COLO668 (cell line): ENCODE results near the gene RGS5.
"Not testable (repeated sequence)": the region's sequence is repeated elsewhere in the genome, so short reads cannot be mapped to it uniquely, and the experiment has no call there.

Source experiments
- DNase-seq: peaks from one replicate; lab custom pipeline; 2025; ENCODE audit not compliant: unreplicated experiment; lab: John Stamatoyannopoulos, UW

The RGS5 gene, protein sequence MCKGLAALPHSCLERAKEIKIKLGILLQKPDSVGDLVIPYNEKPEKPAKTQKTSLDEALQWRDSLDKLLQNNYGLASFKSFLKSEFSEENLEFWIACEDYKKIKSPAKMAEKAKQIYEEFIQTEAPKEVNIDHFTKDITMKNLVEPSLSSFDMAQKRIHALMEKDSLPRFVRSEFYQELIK

DNA sequence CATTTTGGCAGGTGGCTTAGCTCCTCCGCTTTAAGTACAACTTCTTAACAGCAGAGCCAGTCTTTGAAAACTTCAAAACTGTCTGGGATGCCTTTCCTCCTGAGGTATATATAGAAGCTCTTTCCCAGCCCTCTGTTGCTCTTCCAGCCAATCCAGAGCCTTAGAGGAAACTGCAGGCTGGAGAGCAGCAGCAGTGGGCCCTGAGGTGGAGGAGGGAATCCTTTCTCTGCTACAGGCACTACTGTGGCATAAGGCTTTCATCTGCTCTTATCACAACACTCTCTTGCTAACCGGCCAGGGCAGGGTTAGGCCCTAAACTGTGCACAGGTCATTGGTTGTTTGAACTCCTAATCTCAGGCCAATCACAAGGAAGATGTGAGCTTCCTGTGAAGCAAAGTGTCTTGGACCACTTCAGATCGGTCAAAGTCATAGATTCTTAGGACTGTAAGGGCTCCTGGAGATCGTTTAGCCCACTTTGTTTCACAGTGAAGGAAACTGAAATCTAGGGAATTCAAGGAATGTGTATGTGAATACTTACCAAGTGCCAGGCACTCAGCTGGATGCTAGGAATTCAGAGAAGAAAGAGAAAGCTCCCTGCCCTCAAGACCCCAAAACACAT is at the start of gene RGS5:
TSS of gene RGS5 (minus strand) at position 84 of the 619 bp plus-strand sequence. CDS start at position 3, 81 bp downstream.
- DNase-seq, result no peak

DNA sequence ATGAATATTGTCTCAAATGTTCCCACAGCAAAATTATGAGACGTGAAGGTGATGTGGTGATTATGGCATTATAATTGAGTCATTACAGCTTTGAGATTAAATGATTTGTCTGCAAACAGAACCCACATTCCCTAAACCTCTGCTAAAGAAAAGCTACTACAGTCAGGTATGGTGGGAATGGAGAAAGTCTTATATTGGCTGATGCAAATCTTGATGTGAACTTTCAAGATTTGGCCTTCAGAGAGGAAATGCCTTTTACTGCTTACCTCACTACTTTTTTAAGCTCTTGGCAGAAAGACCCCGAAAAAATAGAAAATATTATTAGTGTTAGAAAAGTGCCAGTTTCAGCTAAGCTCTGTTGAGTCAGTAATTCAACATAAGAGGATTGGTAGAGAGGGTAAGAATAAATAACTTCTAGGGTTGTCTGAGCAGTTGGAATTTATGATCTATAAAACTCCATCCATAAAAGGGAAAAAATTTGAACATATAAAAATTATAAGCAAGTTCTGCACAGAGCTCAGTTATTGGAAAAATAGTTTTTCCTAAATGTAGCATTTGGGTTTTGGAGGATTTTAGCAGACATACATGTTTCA is 47.8 kb upstream of the RGS5 start:
- no peak for DNase-seq

DNA sequence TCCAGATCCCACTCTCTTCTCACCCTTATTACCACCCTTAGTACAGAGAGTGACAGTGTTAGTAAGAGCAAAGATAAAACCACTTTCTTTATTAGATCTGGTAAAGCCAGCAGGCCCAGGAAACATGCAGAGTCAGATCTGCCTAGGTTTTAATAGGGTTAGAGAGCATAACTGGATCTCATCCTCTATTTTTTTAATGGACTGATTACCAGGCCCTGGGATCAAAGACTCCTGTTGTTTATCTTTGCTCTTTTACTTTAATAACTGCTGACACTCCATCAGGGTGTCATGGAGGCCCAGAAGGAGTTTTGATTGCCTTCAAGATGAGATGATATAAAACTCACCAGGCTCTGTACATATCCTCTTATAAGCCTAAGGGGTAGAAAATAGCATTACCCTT is 45.3 kb upstream of the RGS5 start:
- no peak for DNase-seq

DNA sequence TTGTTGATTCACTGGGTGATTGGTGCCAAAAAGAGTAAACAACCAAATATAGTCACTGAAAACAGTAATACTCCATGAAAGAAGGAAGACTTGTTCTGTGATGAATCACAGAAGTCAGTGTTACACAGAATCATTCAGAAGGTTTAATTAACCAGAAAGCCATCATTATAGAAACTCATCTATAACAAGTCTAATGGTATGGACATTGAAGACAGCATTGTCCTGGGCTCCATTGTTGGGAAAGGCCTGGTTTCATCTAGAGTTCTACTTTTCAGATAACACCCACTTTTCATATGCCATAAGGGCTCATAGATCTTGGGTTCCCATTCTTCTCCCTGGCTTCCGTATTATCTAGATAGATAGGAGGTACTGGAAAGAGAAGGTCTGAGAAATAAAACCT is 41.9 kb upstream of the RGS5 start:
- not testable (repeated sequence) for DNase-seq

DNA sequence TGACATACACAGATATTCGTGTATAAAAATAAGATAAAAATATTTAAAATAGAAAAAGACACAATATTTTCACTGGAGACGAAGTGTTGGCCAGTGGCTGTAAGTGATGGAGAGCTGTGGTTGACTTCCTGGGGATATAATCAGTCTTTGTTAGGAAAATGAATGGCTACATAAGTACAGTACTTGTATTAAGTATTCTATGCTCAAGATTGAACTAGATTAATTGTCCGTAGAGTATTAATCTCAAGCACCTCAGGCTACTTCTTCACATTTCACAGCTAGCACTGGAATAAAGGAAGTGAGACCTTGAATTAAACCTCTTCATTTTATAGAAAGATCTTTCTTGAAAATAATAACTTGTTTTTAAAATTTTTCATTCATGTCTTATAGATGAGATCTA is 39.0 kb upstream of the RGS5 start:
- DNase-seq, result no peak

DNA sequence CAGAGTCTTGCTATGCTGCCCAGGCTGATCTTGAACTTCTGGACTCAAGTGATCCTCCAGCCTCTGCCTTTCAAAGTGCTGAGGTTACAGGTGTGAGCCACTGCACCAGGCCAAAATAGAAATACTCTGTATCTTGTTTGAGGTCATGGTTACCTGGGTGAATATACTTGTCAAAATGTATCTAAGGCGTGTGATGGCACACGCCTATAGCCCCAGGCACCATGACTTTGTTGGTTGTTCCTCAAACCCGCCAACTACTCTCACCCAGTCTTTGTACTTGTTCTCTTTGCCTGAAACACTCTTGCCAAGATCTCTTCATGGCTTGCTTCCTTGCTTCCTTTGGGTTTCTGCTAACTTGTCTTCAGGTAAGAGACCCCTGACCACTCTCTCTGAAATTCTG is 38.0 kb upstream of the RGS5 start:
- DNase-seq, result no peak

DNA sequence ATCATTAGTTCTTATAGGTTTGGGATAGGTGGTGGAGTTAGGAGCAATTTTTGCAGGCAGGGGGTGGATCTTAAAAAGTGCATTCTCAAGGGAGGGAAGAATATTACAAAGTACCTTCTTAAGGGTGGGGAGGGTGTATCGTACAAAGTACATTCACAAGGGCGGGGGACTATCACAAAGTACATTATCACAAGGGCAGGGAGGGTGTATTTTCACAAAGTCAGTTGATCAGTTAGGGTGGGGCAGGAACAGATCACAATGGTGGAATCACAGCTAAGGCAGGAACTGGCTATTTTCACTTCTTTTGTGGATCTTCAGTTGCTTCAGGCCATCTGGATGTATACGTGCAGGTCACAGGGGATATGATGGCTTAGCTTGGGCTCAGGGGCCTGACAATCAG is 30.9 kb upstream of the RGS5 start:
- not testable (repeated sequence) for DNase-seq

DNA sequence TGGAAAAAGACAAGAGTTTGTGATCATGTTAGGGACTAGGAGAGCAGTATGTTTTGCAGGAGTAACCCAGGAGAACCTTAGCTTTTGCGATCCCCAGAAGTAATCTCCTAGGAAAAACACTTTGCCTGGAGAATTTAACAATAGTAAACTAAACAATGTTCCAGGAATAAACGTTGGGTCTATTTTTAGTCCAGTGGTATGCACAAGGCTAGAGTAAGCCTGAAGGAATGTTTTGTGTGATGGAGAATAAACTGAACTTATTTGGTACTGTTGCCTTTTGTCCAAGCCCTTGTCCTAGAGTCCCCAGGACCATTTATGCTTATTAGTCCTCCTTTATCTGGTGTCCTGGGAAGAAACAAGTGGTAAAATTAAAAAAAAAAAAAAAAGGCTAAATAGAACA is 28.7 kb upstream of the RGS5 start:
- no peak for DNase-seq

DNA sequence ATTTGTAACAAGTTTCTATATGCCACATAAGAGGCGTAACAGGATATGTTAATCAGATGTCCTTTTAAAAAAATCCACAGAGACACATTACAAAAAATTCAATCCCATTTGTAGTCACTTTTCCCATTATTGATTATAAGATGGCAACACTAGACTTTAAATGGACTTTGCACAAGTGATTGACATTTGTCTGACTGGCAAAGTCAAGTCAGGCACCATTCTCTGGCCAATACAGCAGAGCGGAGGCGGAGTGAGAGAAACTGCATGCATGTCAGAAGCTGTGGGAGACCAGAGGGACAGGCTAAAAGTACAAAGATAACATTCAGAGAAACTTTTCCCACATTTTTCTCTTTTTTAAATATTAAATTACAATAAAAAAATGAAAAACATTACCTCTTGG is 28.1 kb upstream of the RGS5 start:
- DNase-seq, result no peak

DNA sequence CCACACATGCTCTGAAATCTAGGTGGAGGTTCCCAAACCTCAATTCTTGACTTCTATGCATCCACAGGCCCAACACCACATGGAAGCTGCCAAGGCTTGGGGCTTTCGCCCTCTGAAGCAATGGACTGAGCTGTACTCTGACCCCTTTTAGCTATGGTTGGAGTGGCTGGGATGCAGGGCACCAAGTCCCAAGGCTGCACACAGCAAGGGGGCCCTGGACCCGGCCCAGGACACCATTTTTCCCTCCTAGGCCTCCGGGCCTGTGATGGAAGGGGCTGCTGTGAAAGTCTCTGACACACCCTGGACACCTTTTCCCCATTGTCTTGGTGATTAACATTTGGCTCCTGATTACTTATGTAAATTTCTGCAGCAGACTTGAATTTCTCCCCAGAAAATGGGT is 25.6 kb upstream of the RGS5 start:
- DNase-seq, result not testable (repeated sequence)

DNA sequence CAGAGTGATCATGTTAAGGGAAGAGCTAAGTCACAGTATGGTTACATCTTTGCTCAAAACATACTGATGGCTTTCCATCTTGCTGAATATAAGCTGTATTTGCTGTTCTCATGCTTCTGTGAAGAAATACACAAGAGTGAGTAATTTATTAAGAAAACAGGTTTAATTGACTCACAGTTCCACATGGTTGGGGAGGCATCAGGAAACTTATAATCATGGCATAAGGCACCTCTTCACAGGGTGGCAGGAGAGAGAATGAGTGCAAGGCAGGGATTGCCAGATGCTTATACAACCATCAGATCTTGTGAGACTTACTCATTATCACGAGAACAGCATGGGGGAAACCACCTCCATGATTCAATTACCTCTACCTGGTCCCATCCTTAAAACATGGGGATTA is 24.4 kb upstream of the RGS5 start:
- no peak for DNase-seq

DNA sequence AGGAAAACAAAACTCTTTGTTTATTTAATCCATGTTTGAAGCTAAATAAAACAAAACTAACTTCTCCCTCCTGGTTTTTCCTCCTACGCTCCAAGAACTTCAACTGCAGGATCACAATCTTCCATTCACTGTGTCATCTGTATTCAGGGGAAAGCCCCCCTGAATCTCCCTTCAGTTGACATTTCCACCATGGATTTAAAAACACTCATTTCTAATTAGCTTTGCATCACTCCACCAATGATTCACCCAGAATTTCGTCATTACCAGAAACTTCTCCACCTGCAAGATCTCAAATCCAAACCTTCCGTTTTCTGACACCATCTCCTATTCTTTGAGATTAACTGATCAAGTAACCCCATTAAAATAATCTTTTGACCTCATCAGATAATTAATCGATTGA is 10.9 kb upstream of the RGS5 start:
- DNase-seq, result no peak

DNA sequence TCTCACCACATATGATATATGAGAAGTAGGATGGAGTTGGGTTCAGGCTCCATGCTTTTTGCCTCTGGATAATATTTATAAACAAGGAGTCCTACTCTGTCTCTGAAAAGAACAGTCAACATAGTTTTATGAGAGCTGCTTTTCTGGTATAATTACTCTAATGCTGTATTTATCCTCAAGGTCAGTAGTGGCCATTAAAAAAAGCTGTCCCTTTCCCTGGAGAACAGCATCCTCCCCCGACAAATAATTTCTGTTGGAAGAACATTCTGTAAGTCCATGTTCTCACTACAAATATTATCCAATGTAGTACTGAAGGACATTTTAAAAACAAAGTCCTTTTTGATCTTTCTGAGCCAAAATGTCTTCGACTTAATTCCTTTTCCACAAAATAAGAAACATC is 9.0 kb upstream of the RGS5 start:
- DNase-seq, result no peak

DNA sequence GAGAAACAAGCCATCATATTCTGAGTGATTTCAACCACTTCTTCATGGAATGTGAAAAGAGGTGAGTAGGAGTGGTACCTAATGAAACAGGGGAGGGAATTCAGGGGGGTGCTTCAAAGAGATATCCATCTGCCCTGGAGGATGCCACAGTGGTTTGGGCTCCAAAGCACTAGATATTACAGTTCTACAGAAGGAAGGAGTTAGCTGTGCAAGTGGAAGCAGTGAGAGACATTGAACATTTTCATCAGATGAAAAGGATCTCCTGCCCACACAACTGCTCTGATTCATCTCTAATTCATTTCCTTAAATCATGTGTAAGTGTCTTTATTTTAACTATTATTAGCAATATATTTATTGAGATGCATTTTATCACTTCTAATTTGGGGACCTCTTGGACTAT is 2.8 kb upstream of the RGS5 start:
- no peak for DNase-seq

DNA sequence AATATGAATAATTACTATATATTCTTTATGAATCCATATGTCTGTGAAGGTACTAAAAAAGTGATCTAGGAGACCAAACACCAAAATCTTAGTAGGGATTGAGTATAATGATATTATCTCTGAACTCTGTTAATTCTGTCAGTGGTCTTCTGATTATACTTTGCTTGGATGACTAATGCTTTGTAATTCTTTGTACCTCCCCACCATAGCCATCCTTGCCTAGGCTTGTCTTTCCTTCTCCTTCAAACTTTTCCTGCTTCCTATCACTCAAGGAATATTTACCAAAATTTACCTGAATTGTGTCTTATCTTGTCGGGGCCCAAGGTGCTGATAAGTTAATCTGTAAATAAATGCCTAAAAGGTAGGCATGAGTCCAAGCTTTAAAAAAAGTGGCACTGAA is 845 bp upstream of the RGS5 start:
- DNase-seq, result no peak

DNA sequence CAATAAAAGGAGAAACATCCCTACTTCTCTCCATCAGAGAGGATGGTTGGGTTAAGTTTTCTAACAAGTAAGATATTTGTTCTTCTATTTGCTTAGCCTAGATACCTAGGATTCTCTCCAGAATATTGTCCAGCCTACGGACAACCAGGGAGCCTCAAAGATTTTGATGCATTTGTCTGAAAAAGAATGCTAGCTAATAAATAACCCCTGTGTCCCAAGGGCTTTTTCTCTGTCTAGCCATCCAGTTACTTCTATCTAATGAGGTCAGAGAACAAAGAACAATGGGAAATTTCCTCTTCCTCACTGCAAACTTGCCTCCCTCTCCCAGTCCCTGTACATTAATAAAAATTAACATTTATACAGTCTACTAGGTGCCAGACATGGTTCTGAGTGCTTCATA is 810 bp downstream of the RGS5 start:
- DNase-seq, result no peak

DNA sequence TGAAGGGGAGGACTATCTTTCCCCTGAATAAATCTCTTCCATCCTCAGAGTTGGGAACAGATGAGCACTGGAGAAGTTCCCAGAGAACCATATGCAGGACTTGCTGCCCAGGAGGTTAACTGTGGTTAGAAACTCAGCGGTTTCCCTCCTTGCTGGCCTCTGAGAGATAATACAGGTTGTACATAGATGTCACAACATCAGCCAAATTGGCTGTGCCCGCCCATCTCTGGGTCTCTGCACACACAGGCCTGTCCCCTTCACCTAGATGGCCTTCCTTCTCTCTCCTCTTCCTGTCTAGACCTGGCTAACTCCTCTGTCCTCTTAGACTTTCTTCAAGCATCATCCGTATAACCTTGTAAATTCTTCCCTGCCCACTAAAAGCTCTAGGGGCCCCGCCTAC is 5.7 kb downstream of the RGS5 start:
- DNase-seq, result no peak

DNA sequence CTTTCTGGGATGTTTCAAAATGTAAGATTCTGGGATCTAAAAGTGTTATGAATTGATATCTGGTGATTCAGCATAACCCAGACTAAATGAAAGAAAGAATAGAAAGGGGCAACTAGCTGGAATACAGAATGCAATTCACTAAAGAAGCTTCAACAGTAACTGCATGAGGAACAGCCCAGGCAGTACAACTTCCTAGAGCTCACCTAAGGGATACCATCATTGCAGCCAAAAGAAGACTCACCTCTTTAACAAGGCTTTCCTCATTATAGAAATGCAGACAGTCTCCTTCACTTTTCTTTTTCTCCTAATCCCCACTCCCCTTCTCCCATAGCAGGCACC is 6.3 kb downstream of the RGS5 start:
- no peak for DNase-seq

DNA sequence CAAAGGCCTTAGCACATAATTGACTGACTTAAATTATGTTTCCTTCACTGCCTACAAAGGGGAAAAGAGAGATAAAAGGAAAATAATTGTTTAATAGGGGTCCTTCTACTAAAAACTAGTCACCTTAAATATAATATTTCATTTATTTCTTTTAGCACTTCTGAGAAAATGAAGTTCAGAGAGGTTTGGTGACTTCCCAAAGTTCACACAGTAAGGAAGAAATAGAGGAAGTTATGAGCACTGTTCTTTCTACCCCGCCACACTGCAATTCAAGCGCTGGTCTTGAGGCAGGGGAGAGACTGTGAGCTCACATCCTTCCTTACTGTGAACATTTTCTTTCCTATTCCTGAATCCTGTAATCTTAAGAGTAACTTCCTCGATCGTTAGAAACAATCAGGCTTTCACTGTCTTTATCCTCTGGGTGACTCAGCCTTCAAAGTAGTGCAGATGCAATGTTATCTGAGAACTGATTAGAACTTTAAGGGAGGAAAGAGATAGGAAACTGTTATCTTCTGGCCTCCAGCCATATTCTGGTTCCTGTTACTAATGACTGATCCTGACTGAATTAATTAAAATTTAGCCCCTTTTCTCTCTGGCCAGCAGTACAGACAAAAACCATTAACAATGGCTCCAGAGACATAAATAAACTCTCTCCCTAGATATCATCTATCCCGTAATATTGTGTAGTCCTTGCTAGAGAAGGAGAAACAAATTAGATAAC is 6.8 kb downstream of the RGS5 start:
- no peak for DNase-seq

DNA sequence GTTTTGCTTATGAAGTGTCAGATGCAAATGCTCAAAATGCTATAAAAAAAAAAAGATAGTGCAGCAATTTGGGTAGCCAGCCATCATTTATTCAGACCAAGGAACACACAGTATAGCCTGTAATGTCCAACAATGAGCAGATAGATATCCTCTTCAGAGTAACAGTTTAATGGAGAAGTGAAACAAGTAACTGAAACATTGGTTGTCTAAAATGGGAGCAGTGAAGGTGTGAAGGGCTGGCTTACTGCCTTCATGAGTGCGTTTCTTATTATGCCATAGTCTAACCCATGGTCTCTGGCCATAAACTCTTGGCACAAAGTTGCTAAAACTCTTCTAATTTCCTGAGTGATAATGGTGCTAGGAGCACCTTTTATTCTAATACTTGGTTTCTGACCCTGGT is 11.4 kb downstream of the RGS5 start:
- no peak for DNase-seq

DNA sequence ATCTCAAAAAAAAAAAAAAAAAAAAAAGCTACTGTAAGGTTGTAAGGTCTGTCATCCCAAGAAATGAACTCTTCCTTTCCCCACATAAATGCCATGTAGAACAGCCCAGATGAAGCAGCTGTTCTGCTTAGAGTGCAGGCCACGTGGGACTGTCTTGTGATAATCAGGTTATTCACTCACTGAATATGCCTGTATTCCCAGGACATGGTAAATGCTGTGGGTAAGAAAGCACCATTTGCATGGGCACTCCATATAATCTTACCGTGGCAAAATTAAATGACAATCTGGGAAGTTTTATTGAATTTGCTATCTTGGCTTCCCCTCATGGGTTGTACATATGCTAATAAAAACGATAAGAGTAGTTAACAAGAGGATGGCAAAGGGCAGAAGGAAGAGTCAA is 13.8 kb downstream of the RGS5 start:
- no peak for DNase-seq

DNA sequence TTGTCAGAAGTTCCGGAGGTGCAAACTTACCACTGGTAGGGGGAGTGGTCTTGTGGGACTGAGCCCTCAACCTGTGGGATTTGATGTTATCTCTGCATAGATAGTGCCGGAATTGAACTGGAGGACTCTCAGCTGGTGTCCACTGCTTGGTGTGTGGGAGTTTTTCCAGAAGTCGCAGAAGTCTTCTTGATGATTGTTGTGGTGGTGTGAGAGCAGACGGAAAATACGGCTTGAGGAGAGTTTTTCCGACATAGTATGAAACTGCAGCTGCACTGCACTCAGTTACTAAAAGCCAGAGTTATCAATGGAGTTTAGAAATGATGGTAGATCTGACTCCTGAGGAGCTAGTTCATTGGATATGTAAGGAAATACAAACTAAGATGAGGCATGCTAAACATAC is 14.9 kb downstream of the RGS5 start:
- DNase-seq, result no peak
